Upper lobe of right lung (tissue), 1 donor: ENCODE measurements around the gene NEK10. TPM values are rescaled to one million over a fixed set of nuclear protein-coding genes. Genes with fewer than 3 reads are reported as not detected.

ENCODE experiments used
- ATAC-seq: fragments of 200-7000 bp; cut with Tn5 transposase; one replicate; pipeline ENCODE4 v1.9.1; 2020; ENCODE audit warnings: mild to moderate bottlenecking, moderate library complexity
- DNase-seq: peaks from one replicate; pipeline ENCODE4 v3.0.0-alpha.2; 2020
- H3K27ac ChIP-seq: fragments of 200-600 bp; one replicate; pipeline ENCODE4 v1.8.0; 2022
- H3K27me3 ChIP-seq: fragments of 200-600 bp; one replicate; pipeline ENCODE4 v1.8.0; 2022; ENCODE audit warnings: mild to moderate bottlenecking
- H3K36me3 ChIP-seq: fragments of 200-600 bp; one replicate; pipeline ENCODE4 v1.8.0; 2022
- H3K4me1 ChIP-seq: fragments of 200-600 bp; one replicate; pipeline ENCODE4 v1.8.0; 2022
- H3K4me3 ChIP-seq: fragments of 200-600 bp; one replicate; pipeline ENCODE4 v1.8.0; 2022; ENCODE audit warnings: mild to moderate bottlenecking
- H3K9me3 ChIP-seq: fragments of 200-600 bp; one replicate; pipeline ENCODE4 v1.8.0; 2022
- CTCF ChIP-seq: fragments of 200-600 bp; IDR thresholded peaks from one replicate; pipeline ENCODE4 v1.8.0; 2022; ENCODE audit warnings: antibody characterized with exemption
- intact Hi-C: fragments of 100-400 bp; cut with DNase I; formaldehyde crosslinking; loops from one replicate; pipeline ENCODE4 v1.11.0; 2022
- total RNA-seq: library from RNA; stranded (reverse); fragmentation: NEBNext Ultra II Directional; extraction: Animal tissue kit (Norgen Biotek cat#: 25700); gene quantifications from one replicate; pipeline ENCODE4 v1.2.1, GENCODE V29; 2021
- donor health status: DM: no; HTN: yes; CAD: no; lungs with severe emphysema.

Gene NEK10
- total RNA-seq, 1 donor from 2014 or later = 0.49 TPM

DNA sequence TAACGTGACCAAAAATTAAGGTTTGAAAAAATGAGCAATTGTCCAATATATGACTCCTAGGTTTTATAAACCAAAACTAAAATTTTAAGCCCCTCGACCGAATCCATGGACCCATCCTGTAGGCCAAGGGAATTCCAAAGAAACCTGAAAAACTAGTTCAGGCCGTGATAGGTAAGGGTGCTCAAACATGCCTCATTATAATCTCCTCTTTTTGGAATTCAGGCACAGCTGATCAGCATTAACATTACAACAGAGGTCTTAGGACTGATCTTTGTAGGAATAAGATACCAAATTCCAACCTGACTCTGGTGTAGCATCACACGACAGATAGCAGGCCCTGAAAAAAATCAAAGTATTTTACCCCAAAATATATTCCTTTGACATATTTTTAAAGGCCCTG, 155.7 kb downstream of the NEK10 start:
- H3K27me3 ChIP-seq = no peaks in the 10 kb centered on the region
- no peak for TF ChIP-seq CTCF
- no peak overlapping the region for H3K4me3 ChIP-seq
- no peaks in the 10 kb centered on the region for H3K36me3 ChIP-seq
- no peaks in the 10 kb centered on the region for H3K9me3 ChIP-seq
- H3K4me1 ChIP-seq = no peaks in the 10 kb centered on the region
- no peak overlapping the region for H3K27ac ChIP-seq
- no peak for DNase-seq
- intact Hi-C loops = no loop called here
- no peak for ATAC-seq

DNA sequence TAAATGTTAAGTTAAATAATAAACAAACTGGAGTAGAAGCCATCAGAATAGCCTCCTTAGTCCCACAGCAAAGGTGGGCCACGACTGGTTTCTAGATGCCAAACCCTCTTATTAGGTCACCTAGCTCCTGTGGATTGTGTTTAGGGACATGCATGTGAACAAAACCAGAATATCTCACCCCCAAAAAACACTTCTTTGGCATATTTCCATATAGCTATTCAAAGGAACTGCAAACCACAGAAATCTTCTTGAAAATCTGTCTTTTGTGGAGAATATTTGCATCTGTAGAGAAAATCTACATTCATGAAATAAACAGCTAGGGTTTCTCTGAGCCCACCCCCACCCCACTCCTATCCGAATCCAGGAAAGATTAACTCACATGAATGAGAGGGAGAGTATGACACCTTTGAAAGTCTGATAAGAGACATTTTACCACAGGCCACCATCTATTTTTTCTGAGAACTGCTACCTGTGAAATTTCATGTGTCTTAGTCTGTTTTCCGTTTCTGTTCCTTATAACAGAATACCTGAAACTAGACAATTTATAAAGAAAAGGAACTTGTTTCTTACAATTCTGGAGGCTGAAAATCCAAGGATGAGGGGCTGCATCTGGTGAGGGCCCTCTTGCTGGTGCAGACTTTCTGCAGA, 159.4 kb downstream of the NEK10 start:
- DNase-seq (no peak), ATAC-seq (no peak)
- intact Hi-C loops = no loop called here
- Histone ChIP-seq H3K4me3 (no peak overlapping the region), H3K4me1 (no peaks in the 10 kb centered on the region), H3K27me3 (no peaks in the 10 kb centered on the region), H3K9me3 (no peaks in the 10 kb centered on the region), H3K36me3 (no peaks in the 10 kb centered on the region), H3K27ac (no peak overlapping the region)
- no peak for TF ChIP-seq CTCF

- Histone ChIP-seq H3K9me3 (no peaks in the 10 kb centered on the region), H3K36me3 (no peaks in the 10 kb centered on the region), H3K27me3 (no peaks in the 10 kb centered on the region), H3K4me1 (no peaks in the 10 kb centered on the region), H3K27ac (no peak overlapping the region), H3K4me3 (no peak overlapping the region)
- ATAC-seq (no peak), DNase-seq (no peak)
- intact Hi-C loops = no loop called here
- no peak for TF ChIP-seq CTCF
Measured at GRCh38 chr3:27208961-27209616, 160.1 kb downstream of the NEK10 start.

DNA sequence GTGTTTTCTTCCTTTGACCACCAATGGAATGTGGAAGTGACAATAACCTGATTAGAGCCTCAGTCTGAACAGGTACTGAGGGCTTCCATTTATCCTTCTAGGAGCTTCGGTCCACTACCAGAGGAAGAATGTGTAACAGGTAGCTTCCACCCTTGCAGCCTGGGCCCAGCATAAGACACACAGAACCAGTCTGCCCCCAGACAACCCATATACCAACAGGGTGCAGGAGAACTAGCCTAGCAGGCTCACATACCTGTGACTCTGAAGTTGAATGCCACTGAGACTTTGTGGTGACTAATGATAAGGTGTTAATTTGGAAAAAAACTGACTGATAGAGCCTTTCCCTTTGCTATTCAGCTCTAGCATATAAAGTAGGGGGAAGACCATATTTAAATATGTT, 166.2 kb downstream of the NEK10 start:
- no peak for TF ChIP-seq CTCF
- intact Hi-C loops = no loop called here
- no peaks in the 10 kb centered on the region for H3K4me1 ChIP-seq
- DNase-seq (no peak), ATAC-seq (no peak)
- H3K36me3 ChIP-seq = no peaks in the 10 kb centered on the region
- no peak overlapping the region for H3K4me3 ChIP-seq
- no peaks in the 10 kb centered on the region for H3K27me3 ChIP-seq
- H3K27ac ChIP-seq = no peak overlapping the region
- no peaks in the 10 kb centered on the region for H3K9me3 ChIP-seq

- no peaks in the 10 kb centered on the region for H3K27me3 ChIP-seq
Measured at GRCh38 chr3:27201492-27201891, 167.7 kb downstream of the NEK10 start.

More at GRCh38 chr3:27201492-27201891, 167.7 kb downstream of the NEK10 start:
- Histone ChIP-seq H3K9me3 (no peaks in the 10 kb centered on the region), H3K36me3 (no peaks in the 10 kb centered on the region), H3K4me1 (no peaks in the 10 kb centered on the region), H3K27ac (no peak overlapping the region), H3K4me3 (no peak overlapping the region)
- ATAC-seq (no peak), DNase-seq (no peak)
- intact Hi-C loops = no loop called here
- no peak for TF ChIP-seq CTCF
